Endothelial cell of umbilical vein (primary cell): ENCODE data around the gene XRCC4. TPM values are rescaled to one million over a fixed set of nuclear protein-coding genes. Genes with fewer than 3 reads are reported as not detected.

Experiments used
- BruUV-seq: library from RNA; stranded (reverse); fragments of 400-500 nt; replicated peaks from 2 replicates; lab custom pipeline; 2021; lab: Mats Ljungman, UMichigan
- CTCF ChIA-PET: fragments of 300-600, 350-600 bp; sonication (Branson Sonifier 250); formaldehyde crosslinking; loops from one replicate; lab custom pipeline; 2021; ENCODE audit warnings: antibody characterized with exemption, inconsistent platforms; lab: Charles Lee
- POLR2A ChIA-PET: fragments of 300-600, 350-600 bp; sonication (Branson Sonifier 250); formaldehyde crosslinking; loops from one replicate; lab custom pipeline; 2021; ENCODE audit warnings: antibody characterized with exemption, inconsistent platforms; lab: Charles Lee
- DNase-seq: peaks from one replicate; pipeline ENCODE4 v3.0.0-alpha.2; 2011; ENCODE audit warnings: low read depth, low spot score
- FAIRE-seq: peaks from 2 replicates; lab custom pipeline; 2011; peaks lifted over from hg19 to GRCh38; lab: Jason Lieb, UNC
- H2AFZ ChIP-seq: 2 replicates; pipeline ENCODE4 v1.6.0; 2012; ENCODE audit warnings: low read depth, low read length, control low read depth, inconsistent platforms
- H3K27ac ChIP-seq: 2 replicates; pipeline ENCODE4 v1.5.1; 2011; ENCODE audit warnings: low read depth, mild to moderate bottlenecking, control low read depth, low read length, moderate library complexity; ENCODE audit not compliant: insufficient read depth
- H3K27me3 ChIP-seq, 2 experiments: 2 replicates each; pipeline versions ENCODE4 v1.6.0 to v1.6.1; 2011; ENCODE audit warnings: low read length in 2 of 2, mixed read lengths in 1 of 2; ENCODE audit not compliant: control insufficient read depth in 2 of 2, insufficient read depth in 2 of 2
- H3K36me3 ChIP-seq, 2 experiments: 2 replicates in 1 of 2; 3 replicates in 1 of 2; pipeline ENCODE4 v1.5.1; 2011; ENCODE audit warnings: low read length in 2 of 2, mild to moderate bottlenecking in 1 of 2, moderate library complexity in 1 of 2; ENCODE audit not compliant: control insufficient read depth in 2 of 2, insufficient read depth in 2 of 2; ENCODE audit errors: extremely low read depth in 1 of 2
- H3K4me1 ChIP-seq: 3 replicates; pipeline ENCODE4 v1.5.1; 2011; ENCODE audit warnings: mild to moderate bottlenecking, low read length; ENCODE audit not compliant: control insufficient read depth, insufficient read depth; ENCODE audit errors: extremely low read depth
- H3K4me2 ChIP-seq: 2 replicates; pipeline ENCODE4 v1.6.1; 2011; ENCODE audit warnings: low read length, control low read depth, mixed read lengths; ENCODE audit not compliant: insufficient read depth
- H3K4me3 ChIP-seq, 3 experiments: fragments of 200-600 bp in 1 of 3; sonication (generic), shearing (Covaris generic) in 1 of 3; replicated peaks in 1 of 3; 2 replicates each; pipeline ENCODE4 v1.5.1; 2011 to 2016; ENCODE audit warnings: control low read depth in 3 of 3, low read length in 3 of 3, mild to moderate bottlenecking in 2 of 3, inconsistent platforms in 1 of 3, low read depth in 1 of 3, moderate library complexity in 1 of 3; ENCODE audit not compliant: insufficient read depth in 1 of 3
- H3K79me2 ChIP-seq: 2 replicates; pipeline ENCODE4 v1.6.0; 2012; ENCODE audit warnings: low read length, inconsistent platforms; ENCODE audit not compliant: control insufficient read depth, insufficient read depth
- H3K9ac ChIP-seq: replicated peaks from 2 replicates; pipeline ENCODE3; 2011; ENCODE audit warnings: low read length, control low read depth; ENCODE audit not compliant: insufficient read depth; ENCODE audit errors: extremely low read depth
- H3K9me1 ChIP-seq: replicated peaks from 3 replicates; pipeline ENCODE4 v1.6.0; 2011; ENCODE audit warnings: mild to moderate bottlenecking, low read length; ENCODE audit not compliant: control insufficient read depth, insufficient read depth; ENCODE audit errors: extremely low read depth
- H3K9me3 ChIP-seq: replicated peaks from 2 replicates; pipeline ENCODE4 v1.5.1; 2012; ENCODE audit warnings: low read length, inconsistent platforms; ENCODE audit not compliant: control insufficient read depth, insufficient read depth
- H4K20me1 ChIP-seq: replicated peaks from 2 replicates; pipeline ENCODE3; 2011; ENCODE audit warnings: mild to moderate bottlenecking, low read length; ENCODE audit not compliant: control insufficient read depth, insufficient read depth; ENCODE audit errors: extremely low read depth
- CTCF ChIP-seq, 2 donors: IDR thresholded peaks; 1 replicate in 1 of 2; 2 replicates in 1 of 2; pipeline ENCODE4 v1.5.1; 2011; ENCODE audit warnings: low read length in 2 of 2, mild to moderate bottlenecking in 2 of 2, moderate library complexity in 2 of 2, control low read depth in 1 of 2, inconsistent platforms in 1 of 2, low read depth in 1 of 2; ENCODE audit not compliant: insufficient read depth in 1 of 2; ENCODE audit errors: extremely low read depth in 1 of 2
- EZH2 ChIP-seq: IDR thresholded peaks from 2 replicates; pipeline ENCODE4 v1.6.1; 2012; ENCODE audit warnings: borderline replicate concordance, low read depth, mild to moderate bottlenecking, moderate library complexity, low read length, inconsistent platforms; ENCODE audit not compliant: severe bottlenecking
- GATA2 ChIP-seq: IDR thresholded peaks from 2 replicates; pipeline ENCODE4 v1.7.0; 2011; ENCODE audit warnings: low read depth, mild to moderate bottlenecking, moderate library complexity, mixed read lengths, low read length; ENCODE audit not compliant: insufficient read length, insufficient read depth
- JUN ChIP-seq: IDR thresholded peaks from 2 replicates; pipeline ENCODE4 v1.6.1; 2011; ENCODE audit warnings: borderline replicate concordance, low read depth; ENCODE audit not compliant: insufficient read length, insufficient read depth
- MYC ChIP-seq: IDR thresholded peaks from one replicate; pipeline ENCODE4 v1.6.1; 2011; ENCODE audit warnings: mild to moderate bottlenecking, low read depth, low read length
- POLR2A ChIP-seq: IDR thresholded peaks from 2 replicates; pipeline ENCODE4 v1.6.1; 2012; ENCODE audit warnings: low read depth, mild to moderate bottlenecking, control low read depth, low read length
- POLR2AphosphoS5 ChIP-seq: IDR thresholded peaks from 2 replicates; pipeline ENCODE4 v1.6.1; 2012; ENCODE audit warnings: low read depth, mild to moderate bottlenecking, control low read depth, low read length, moderate library complexity; ENCODE audit not compliant: insufficient read depth
- dilution Hi-C: fragments of 300-500 bp; cut with MboI; formaldehyde crosslinking; loops from one replicate; pipeline ENCODE4 v1.15.0; 2019; ENCODE audit warnings: low sequenced_read_pairs; ENCODE audit not compliant: extremely low pct_ligation_motif_present
- intact Hi-C: fragments of 100-400 bp; cut with micrococcal nuclease; formaldehyde crosslinking; loops from one replicate; pipeline ENCODE4 v1.10.0; 2022
- polyA plus RNA-seq, 4 experiments: library from polyadenylated mRNA; depleted of rRNA in 3 of 4; stranded (reverse) in 3 of 4; unstranded in 1 of 4; fragments of >200 nt; gene quantifications; 2 replicates each; pipeline versions ENCODE4 v1.2.1 to v1.2.3, GENCODE V29; 2011 to 2012; ENCODE audit warnings: missing spikeins in 1 of 4
- total RNA-seq: library from RNA; stranded (reverse); gene quantifications from 2 replicates; pipeline ENCODE4 v1.2.3, GENCODE V29; 2021

XRCC4 gene
- total and polyA plus RNA-seq, 2 donors (not counting 3 experiments of a cell fraction or from before 2014, with no cell fraction given): 1.3 to 7.7 TPM

GRCh38 chr5:83162601-83163000 lies 85.3 kb downstream of the XRCC4 start:
- H2AFZ ChIP-seq: no peak overlapping the region
- no peak for FAIRE-seq
- H3K27ac ChIP-seq: no peak overlapping the region
- no peak overlapping the region for H3K9ac ChIP-seq
- no peak for TF ChIP-seq EZH2
- TF ChIP-seq POLR2AphosphoS5: no peak
- no peak for TF ChIP-seq POLR2A
- BruUV-seq: no TSS peak
- POLR2A ChIA-PET: no interaction called here
- no peaks in the 10 kb centered on the region for H3K27me3 ChIP-seq
- H3K4me3 ChIP-seq: no peak overlapping the region
- no peaks in the 10 kb centered on the region for H4K20me1 ChIP-seq
- intact Hi-C loops: no loop called here
- dilution Hi-C loops: no loop called here
- H3K9me3 ChIP-seq: no peaks in the 10 kb centered on the region
- H3K4me2 ChIP-seq: no peak overlapping the region
- H3K36me3 ChIP-seq: no peaks in the 10 kb centered on the region
- H3K9me1 ChIP-seq: no peaks in the 10 kb centered on the region
- no peaks in the 10 kb centered on the region for H3K79me2 ChIP-seq
- DNase-seq: no peak
- CTCF ChIA-PET: interaction anchor here (0.5 to 1.4 kb wide), 2 partner anchors 11 to 261 kb away, joined by 3 to 4 read pairs; no protein-coding TSS in a partner anchor
- H3K4me1 ChIP-seq: no peaks in the 10 kb centered on the region

- H3K9ac ChIP-seq: no peak overlapping the region
- no peak overlapping the region for H3K4me2 ChIP-seq
- intact Hi-C loops (no loop called here), dilution Hi-C loops (no loop called here)
- H3K27me3 ChIP-seq: no peaks in the 10 kb centered on the region
- no peaks in the 10 kb centered on the region for H3K79me2 ChIP-seq
- ChIA-PET POLR2A (no interaction called here), CTCF (no interaction called here)
- no peak for FAIRE-seq
- no peak overlapping the region for H3K27ac ChIP-seq
- BruUV-seq: no TSS peak
- no peaks in the 10 kb centered on the region for H3K4me1 ChIP-seq
- no peak overlapping the region for H3K4me3 ChIP-seq
- no peak for TF ChIP-seq JUN
- TF ChIP-seq POLR2A: no peak
- TF ChIP-seq MYC: no peak
- no peak for TF ChIP-seq GATA2
- TF ChIP-seq EZH2: no peak
- TF ChIP-seq POLR2AphosphoS5: no peak
- no peak for TF ChIP-seq CTCF (IDR thresholded peaks at IDR 0.05; ENCODE audit: extremely low read depth in 1 of 2, insufficient read depth in 1 of 2, low read depth in 1 of 2, low read length in 2 of 2)
- H4K20me1 ChIP-seq: no peaks in the 10 kb centered on the region
- no peak for DNase-seq
- no peaks in the 10 kb centered on the region for H3K36me3 ChIP-seq
- no peaks in the 10 kb centered on the region for H3K9me1 ChIP-seq
- no peak overlapping the region for H2AFZ ChIP-seq
- no peaks in the 10 kb centered on the region for H3K9me3 ChIP-seq
Measured at GRCh38 chr5:83167538-83167937, 90.2 kb downstream of the XRCC4 start.
